ENCODE results near the gene USP48. TPM values are rescaled to one million over a fixed set of nuclear protein-coding genes. Genes with fewer than 3 reads are reported as not detected.

Gene USP48
- total RNA-seq, 1 experiment from 2014 or later, result 84.8 TPM

GRCh38 chr1:21663951-21664805, 118.8 kb downstream of the USP48 start:
- Mint-ChIP-seq H3K4me3 (no peak overlapping the region), H3K9me3 (no peaks in the 10 kb centered on the region), H3K36me3 (ENCODE audit: insufficient read depth in 1 of 3, low read depth in 3 of 3) (no peaks in the 10 kb centered on the region; a peak in 1 of 7 replicates), H3K27ac (peak overlapping the region in 1 of 3 experiments; percentile 30; a peak in 1 of 7 replicates), H3K27me3 (ENCODE audit: low read depth) (peaks cover 46% of the 10 kb centered on the region), H3K4me1 (peaks cover 15 to 33% of the 10 kb centered on the region in 2 experiments)
- Histone ChIP-seq H3T11ph (ENCODE audit: low read length) (no peak overlapping the region), H3K14ac (ENCODE audit: insufficient read depth, low read length) (no peak overlapping the region), H3K27ac (ENCODE audit: insufficient read length, low read depth, low read length) (no peak overlapping the region), H4K91ac (ENCODE audit: insufficient read length, low read depth, low read length) (no peak overlapping the region), H2BK5ac (ENCODE audit: insufficient read length, low read length) (no peak overlapping the region), H3K4ac (ENCODE audit: low read depth, low read length) (no peak overlapping the region), H3K23me2 (ENCODE audit: insufficient read length, low read depth, low read length, poor library complexity, severe bottlenecking) (peaks cover 5% of the 10 kb centered on the region), H2BK20ac (ENCODE audit: low read depth, low read length, poor library complexity, severe bottlenecking) (no peak overlapping the region), H2AK5ac (ENCODE audit: insufficient read length, low read length) (no peak overlapping the region), H2BK12ac (ENCODE audit: insufficient read length, low read depth, low read length) (no peak overlapping the region), H3K4me2 (ENCODE audit: insufficient read depth, insufficient read length, low read length) (no peak overlapping the region), H2BK15ac (ENCODE audit: low read depth, low read length) (no peak overlapping the region), H3K23ac (ENCODE audit: insufficient read length, low read depth, low read length) (no peak overlapping the region), H2BK120ac (ENCODE audit: low read depth, low read length, poor library complexity, severe bottlenecking) (no peak overlapping the region), H3K18ac (ENCODE audit: insufficient read length, low read depth, low read length) (no peak overlapping the region), H3K9ac (ENCODE audit: extremely low read depth, insufficient read length, low read length) (no peak overlapping the region), H4K8ac (replicated peaks; ENCODE audit: insufficient read length, low read depth, low read length) (no peak overlapping the region), H3K9me3 (ENCODE audit: control insufficient read depth, low read depth, low read length) (no peaks in the 10 kb centered on the region), H3K27me3 (ENCODE audit: insufficient read depth, low read length) (no peaks in the 10 kb centered on the region; the same call in 1 of the 2 replicates), H4K5ac (ENCODE audit: insufficient read length, low read depth, low read length) (no peak overlapping the region), H3K79me1 (ENCODE audit: insufficient read depth, low read depth, low read length, poor library complexity, severe bottlenecking) (no peaks in the 10 kb centered on the region), H4K20me1 (ENCODE audit: control insufficient read depth, insufficient read depth, insufficient read length) (no peaks in the 10 kb centered on the region), H2AFZ (ENCODE audit: low read length) (no peak overlapping the region), H3K56ac (ENCODE audit: insufficient read length, low read depth, low read length) (no peak overlapping the region), H3K4me1 (ENCODE audit: insufficient read depth, low read length) (no peaks in the 10 kb centered on the region), H3K79me2 (ENCODE audit: insufficient read depth, low read length) (no peaks in the 10 kb centered on the region)
- TF ChIP-seq, protein P1, sequence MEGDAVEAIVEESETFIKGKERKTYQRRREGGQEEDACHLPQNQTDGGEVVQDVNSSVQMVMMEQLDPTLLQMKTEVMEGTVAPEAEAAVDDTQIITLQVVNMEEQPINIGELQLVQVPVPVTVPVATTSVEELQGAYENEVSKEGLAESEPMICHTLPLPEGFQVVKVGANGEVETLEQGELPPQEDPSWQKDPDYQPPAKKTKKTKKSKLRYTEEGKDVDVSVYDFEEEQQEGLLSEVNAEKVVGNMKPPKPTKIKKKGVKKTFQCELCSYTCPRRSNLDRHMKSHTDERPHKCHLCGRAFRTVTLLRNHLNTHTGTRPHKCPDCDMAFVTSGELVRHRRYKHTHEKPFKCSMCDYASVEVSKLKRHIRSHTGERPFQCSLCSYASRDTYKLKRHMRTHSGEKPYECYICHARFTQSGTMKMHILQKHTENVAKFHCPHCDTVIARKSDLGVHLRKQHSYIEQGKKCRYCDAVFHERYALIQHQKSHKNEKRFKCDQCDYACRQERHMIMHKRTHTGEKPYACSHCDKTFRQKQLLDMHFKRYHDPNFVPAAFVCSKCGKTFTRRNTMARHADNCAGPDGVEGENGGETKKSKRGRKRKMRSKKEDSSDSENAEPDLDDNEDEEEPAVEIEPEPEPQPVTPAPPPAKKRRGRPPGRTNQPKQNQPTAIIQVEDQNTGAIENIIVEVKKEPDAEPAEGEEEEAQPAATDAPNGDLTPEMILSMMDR (conservative IDR thresholded peaks at IDR 0.05), result no peak
- WGBS (ENCODE audit: extremely low coverage, insufficient read length, low lambda C conversion rate), result no CpG with 5 or more reads among the region's 16 CpGs
- DNase-seq, result no peak
